Kidney (tissue), 14 donors: ENCODE measurements around the gene SATB1. TPM values are rescaled to one million over a fixed set of nuclear protein-coding genes. Genes with fewer than 3 reads are reported as not detected.

Experiments used
- DNase-seq, 5 donors: peaks; one replicate each; pipeline ENCODE4 v3.0.0-alpha.2; 2013 to 2020
- FAIRE-seq: peaks from 2 replicates; lab custom pipeline; 2012; peaks lifted over from hg19 to GRCh38; lab: Jason Lieb, UNC
- H3K27ac ChIP-seq, 2 donors: one replicate each; pipeline ENCODE4 v1.7.0; 2013; ENCODE audit warnings: low read depth in 2 of 2, low read length in 2 of 2, inconsistent platforms in 1 of 2
- H3K27me3 ChIP-seq: one replicate; pipeline ENCODE4 v1.7.1; 2013; ENCODE audit warnings: low read length, inconsistent platforms; ENCODE audit not compliant: control insufficient read depth, insufficient read depth
- H3K36me3 ChIP-seq, 3 donors: one replicate each; pipeline versions ENCODE4 v1.7.0 to v1.7.1; 2013; ENCODE audit warnings: low read length in 3 of 3, control low read depth in 1 of 3, inconsistent platforms in 1 of 3; ENCODE audit not compliant: insufficient read depth in 3 of 3, control insufficient read depth in 2 of 3
- H3K4me1 ChIP-seq, 3 donors: one replicate each; pipeline versions ENCODE4 v1.7.0 to v1.7.1; 2013; ENCODE audit warnings: low read length in 3 of 3, inconsistent platforms in 1 of 3, low read depth in 1 of 3; ENCODE audit not compliant: control insufficient read depth in 2 of 3, insufficient read depth in 2 of 3
- H3K4me3 ChIP-seq, 3 donors: one replicate each; pipeline versions ENCODE4 v1.7.0 to v1.8.1; 2013; ENCODE audit warnings: low read length in 3 of 3, control low read depth in 1 of 3, inconsistent platforms in 1 of 3
- H3K9ac ChIP-seq, 3 donors: one replicate each; pipeline versions ENCODE4 v1.7.0 to v1.7.1; 2013; ENCODE audit warnings: low read length in 3 of 3, control low read depth in 1 of 3, inconsistent platforms in 1 of 3
- H3K9me3 ChIP-seq, 3 donors: one replicate each; pipeline versions ENCODE4 v1.7.0 to v1.7.1; 2013; ENCODE audit warnings: low read length in 3 of 3, control low read depth in 1 of 3, inconsistent platforms in 1 of 3; ENCODE audit not compliant: control insufficient read depth in 2 of 3, insufficient read depth in 1 of 3
- CTCF ChIP-seq: IDR thresholded peaks from 3 replicates; pipeline ENCODE4 v1.5.1; 2012; ENCODE audit warnings: mild to moderate bottlenecking, moderate library complexity, borderline replicate concordance; ENCODE audit not compliant: insufficient read depth; ENCODE audit errors: extremely low read depth
- intact Hi-C: fragments of 100-400 bp; cut with DNase I; formaldehyde crosslinking; loops from one replicate; pipeline ENCODE4 v1.11.1; 2022
- polyA plus RNA-seq: library from polyadenylated mRNA; stranded (reverse); fragments of 350-450 nt; fragmentation: Illumina TruSeq; extraction: RNeasy Lipid Tissue Mini Kit (QIAGEN cat#74804); gene quantifications from one replicate; pipeline ENCODE4 v1.2.3, GENCODE V29; 2014; ENCODE audit warnings: low read depth, low replicate concordance; ENCODE audit not compliant: insufficient read depth
- total RNA-seq: library from RNA; stranded (reverse); fragmentation: NEBNext Ultra II Directional; extraction: Animal tissue kit (Norgen Biotek cat#: 25700); gene quantifications from one replicate; pipeline ENCODE4 v1.2.1, GENCODE V29; 2021
- donor health status: control.
- donor health status: control.
- donor health status: control.
- donor health status: control.
- donor health status: control.
- donor health status: DM: yes; HTN: yes; CAD: no.
- donor health status: Normal renal cell carcinoma (clear cell type).

Gene SATB1
- total and polyA plus RNA-seq, 2 donors from 2014 or later: 6.2 to 22.2 TPM

- Histone ChIP-seq H3K36me3 (peaks cover 0 to 6% (median 0%) of the 10 kb centered on the region in 3 donors), H3K27ac (no peak overlapping the region), H3K4me1 (no peaks in the 10 kb centered on the region), H3K9ac (no peak overlapping the region), H3K27me3 (no peaks in the 10 kb centered on the region), H3K4me3 (no peak overlapping the region), H3K9me3 (no peaks in the 10 kb centered on the region)
- no peak for TF ChIP-seq CTCF
- no peak for FAIRE-seq
- intact Hi-C loops: no loop called here
- DNase-seq: no peak
These were observed 58.9 kb downstream of the SATB1 start for GRCh38 chr3:18366258-18366657.

GRCh38 chr3:18363338-18363737 lies 61.8 kb downstream of the SATB1 start:
- H3K4me1 ChIP-seq: no peaks in the 10 kb centered on the region
- DNase-seq: peak in 1 of 5 donors; percentile 14
- H3K4me3 ChIP-seq: no peak overlapping the region
- no peak for FAIRE-seq
- no peak overlapping the region for H3K9ac ChIP-seq
- intact Hi-C loops: no loop called here
- no peak for TF ChIP-seq CTCF
- no peak overlapping the region for H3K27ac ChIP-seq
- H3K27me3 ChIP-seq: no peaks in the 10 kb centered on the region
- H3K9me3 ChIP-seq: no peaks in the 10 kb centered on the region
- H3K36me3 ChIP-seq: peaks cover 0 to 6% (median 0%) of the 10 kb centered on the region in 3 donors

- no peak for DNase-seq
- no peaks in the 10 kb centered on the region for H3K27me3 ChIP-seq
- no peak for FAIRE-seq
- no peak for TF ChIP-seq CTCF
- intact Hi-C loops: no loop called here
- no peak overlapping the region for H3K4me3 ChIP-seq
- no peaks in the 10 kb centered on the region for H3K4me1 ChIP-seq
- no peaks in the 10 kb centered on the region for H3K9me3 ChIP-seq
- H3K9ac ChIP-seq: no peak overlapping the region
- no peaks in the 10 kb centered on the region for H3K36me3 ChIP-seq
- no peak overlapping the region for H3K27ac ChIP-seq
These were observed 67.4 kb downstream of the SATB1 start for GRCh38 chr3:18357747-18358146.

- Histone ChIP-seq H3K27ac (no peak overlapping the region), H3K36me3 (no peaks in the 10 kb centered on the region), H3K27me3 (no peaks in the 10 kb centered on the region), H3K9ac (no peak overlapping the region), H3K9me3 (no peaks in the 10 kb centered on the region), H3K4me1 (no peaks in the 10 kb centered on the region), H3K4me3 (no peak overlapping the region)
- no peak for TF ChIP-seq CTCF
- intact Hi-C loops: no loop called here
- DNase-seq (no peak), FAIRE-seq (no peak)
These were observed 69.3 kb downstream of the SATB1 start for GRCh38 chr3:18355832-18356231.
